Measurements from ENCODE around the gene NLRP9. TPM values are rescaled to one million over a fixed set of nuclear protein-coding genes. Genes with fewer than 3 reads are reported as not detected.

Gene NLRP9
- total and polyA plus RNA-seq, 2 of the 13 experiments (the other 11 are each of a cell fraction or from before 2014, with no cell fraction given) = not detected

GRCh38 chr19:55683449-55684261 lies 54.5 kb downstream of the NLRP9 start (continued):
- TF ChIP-seq STAT6 (CRISPR knock-in tag; IDR thresholded peaks at IDR 0.05; ENCODE audit: borderline replicate concordance) = 0 out of 2 replicates have a peak, but pooled peaks have one; percentile 26
- TF ChIP-seq YEATS2 (CRISPR knock-in tag; IDR thresholded peaks at IDR 0.05; ENCODE audit: borderline replicate concordance) = peak; percentile 59; the same call in 1 of the 2 replicates
- TF ChIP-seq CENPT (CRISPR knock-in tag; IDR thresholded peaks at IDR 0.05; ENCODE audit: low read depth) = no peak
- peak; percentile 33; the same call in 1 of the 2 replicates for TF ChIP-seq CREM (IDR thresholded peaks at IDR 0.05)
- TF ChIP-seq CREM (CRISPR knock-in tag; IDR thresholded peaks at IDR 0.05) = no peak
- TF ChIP-seq ARID5B (CRISPR knock-in tag; IDR thresholded peaks at IDR 0.05) = peak; percentile 62; the same call in 1 of the 2 replicates
- TF ChIP-seq ZNF232 (CRISPR knock-in tag; IDR thresholded peaks at IDR 0.05; ENCODE audit: borderline replicate concordance) = peak; percentile 69; the same call in 1 of the 2 replicates
- TF ChIP-seq ZNF580 (CRISPR knock-in tag; IDR thresholded peaks at IDR 0.05; ENCODE audit: borderline replicate concordance, low read depth) = 0 out of 2 replicates have a peak, but pooled peaks have one; percentile 26
- 0 out of 2 replicates have a peak, but pooled peaks have one; percentile 2 for TF ChIP-seq ZNF501 (CRISPR knock-in tag; IDR thresholded peaks at IDR 0.05)
- no peak for TF ChIP-seq ZFAT (CRISPR knock-in tag; conservative IDR thresholded peaks at IDR 0.05)
- peak; percentile 77 for TF ChIP-seq KDM6A (CRISPR knock-in tag; IDR thresholded peaks at IDR 0.05; ENCODE audit: low read depth)
- no peak for TF ChIP-seq MATR3 (CRISPR knock-in tag; IDR thresholded peaks at IDR 0.05)
- TF ChIP-seq ZNF605 (CRISPR knock-in tag; IDR thresholded peaks at IDR 0.05) = peak; percentile 36; the same call in 1 of the 2 replicates
- TF ChIP-seq STAT5B (CRISPR knock-in tag; IDR thresholded peaks at IDR 0.05) = no peak
- peak; percentile 41; the same call in 1 of the 2 replicates for TF ChIP-seq JUND (CRISPR knock-in tag; IDR thresholded peaks at IDR 0.05)
- no peak for TF ChIP-seq HOXA9 (CRISPR knock-in tag; IDR thresholded peaks at IDR 0.05; ENCODE audit: borderline replicate concordance)
- TF ChIP-seq MTERF4 (CRISPR knock-in tag; IDR thresholded peaks at IDR 0.05) = no peak
- no peak for TF ChIP-seq ZNF879 (CRISPR knock-in tag; IDR thresholded peaks at IDR 0.05)
- TF ChIP-seq ZNF619 (CRISPR knock-in tag; IDR thresholded peaks at IDR 0.05) = 0 out of 2 replicates have a peak, but pooled peaks have one; percentile 49
- TF ChIP-seq ZNF552 (CRISPR knock-in tag; IDR thresholded peaks at IDR 0.05; ENCODE audit: borderline replicate concordance) = no peak
- TF ChIP-seq IKZF1 (IDR thresholded peaks at IDR 0.05) = no peak
- no peak for TF ChIP-seq CBX1 (IDR thresholded peaks at IDR 0.05; ENCODE audit: low read depth)
- peak; percentile 65 for TF ChIP-seq HOXA3 (CRISPR knock-in tag; IDR thresholded peaks at IDR 0.05)
- no peak for TF ChIP-seq ZBTB7B (CRISPR knock-in tag; IDR thresholded peaks at IDR 0.05)
